Ovary (tissue), 3 donors: Measurements from ENCODE around the gene BHMT.

ENCODE experiments used
- POLR2A ChIP-seq: fragments of 450-650 bp; IDR thresholded peaks from one replicate; pipeline ENCODE4 v1.6.1; 2017; ENCODE audit warnings: antibody characterized with exemption, mild to moderate bottlenecking, moderate library complexity
- TF ChIP-seq, protein P1 (sequence below), 3 donors: fragments of 450-650 bp in 2 of 3; fragments of 200-600 bp in 1 of 3; IDR thresholded peaks; one replicate each; pipeline versions ENCODE4 v1.5.1 to v1.8.0; 2016 to 2022; ENCODE audit warnings: antibody characterized with exemption in 3 of 3, mild to moderate bottlenecking in 1 of 3
- donor health status: DM: no; HTN: no; CAD: no.

DNA sequence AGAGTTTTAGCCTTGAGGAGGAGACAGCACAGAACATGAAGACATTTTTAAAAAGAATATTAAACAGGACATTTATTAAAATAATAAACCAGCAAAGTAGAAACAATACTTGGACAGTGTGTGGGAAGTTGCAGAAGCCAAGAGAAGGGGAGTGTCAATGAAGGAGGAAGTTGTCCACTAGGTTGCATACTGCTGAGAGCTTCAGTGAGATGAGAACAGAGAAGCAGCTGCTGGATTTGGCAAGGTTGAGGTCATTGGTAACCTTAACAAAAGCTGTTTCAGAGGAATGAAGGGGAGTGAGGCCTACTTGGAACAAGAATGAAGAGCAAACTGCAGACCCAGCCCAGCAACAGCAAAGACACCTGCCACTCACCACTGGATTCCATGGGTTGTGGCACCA lies 11.4 kb downstream of the BHMT start:
- no peak for TF ChIP-seq POLR2A
- TF ChIP-seq, protein P1, sequence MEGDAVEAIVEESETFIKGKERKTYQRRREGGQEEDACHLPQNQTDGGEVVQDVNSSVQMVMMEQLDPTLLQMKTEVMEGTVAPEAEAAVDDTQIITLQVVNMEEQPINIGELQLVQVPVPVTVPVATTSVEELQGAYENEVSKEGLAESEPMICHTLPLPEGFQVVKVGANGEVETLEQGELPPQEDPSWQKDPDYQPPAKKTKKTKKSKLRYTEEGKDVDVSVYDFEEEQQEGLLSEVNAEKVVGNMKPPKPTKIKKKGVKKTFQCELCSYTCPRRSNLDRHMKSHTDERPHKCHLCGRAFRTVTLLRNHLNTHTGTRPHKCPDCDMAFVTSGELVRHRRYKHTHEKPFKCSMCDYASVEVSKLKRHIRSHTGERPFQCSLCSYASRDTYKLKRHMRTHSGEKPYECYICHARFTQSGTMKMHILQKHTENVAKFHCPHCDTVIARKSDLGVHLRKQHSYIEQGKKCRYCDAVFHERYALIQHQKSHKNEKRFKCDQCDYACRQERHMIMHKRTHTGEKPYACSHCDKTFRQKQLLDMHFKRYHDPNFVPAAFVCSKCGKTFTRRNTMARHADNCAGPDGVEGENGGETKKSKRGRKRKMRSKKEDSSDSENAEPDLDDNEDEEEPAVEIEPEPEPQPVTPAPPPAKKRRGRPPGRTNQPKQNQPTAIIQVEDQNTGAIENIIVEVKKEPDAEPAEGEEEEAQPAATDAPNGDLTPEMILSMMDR (IDR thresholded peaks at IDR 0.05) = no peak
